ENCODE data around the gene IL3. TPM values are rescaled to one million over a fixed set of nuclear protein-coding genes. Genes with fewer than 3 reads are reported as not detected.
"Not testable (repeated sequence)": the region's sequence is repeated elsewhere in the genome, so short reads cannot be mapped to it uniquely, and the experiment has no call there.

The IL3 gene
- total RNA-seq, 4 donors from 2014 or later, result not detected

GRCh38 chr5:132103332-132103951 lies 43.0 kb downstream of the IL3 start:
- intact Hi-C loops (cut with DNase I; ENCODE audit: low total_unique reads), result no loop called here
- ATAC-seq (peak; percentile 56 to 72), DNase-seq (peak; percentile 33 to 60)
- in situ Hi-C loops (cut with MboI; ENCODE audit: low sequenced_read_pairs in 4 of 4), result no loop called here
- H3K27ac ChIP-seq, result peak overlapping the region in 1 of 4 donors; percentile 18
- H3K4me1 ChIP-seq, result peaks cover 0 to 3% of the 10 kb centered on the region in 2 donors
- TF ChIP-seq POLR2A (IDR thresholded peaks at IDR 0.05), result no peak
- TF ChIP-seq, protein P1, sequence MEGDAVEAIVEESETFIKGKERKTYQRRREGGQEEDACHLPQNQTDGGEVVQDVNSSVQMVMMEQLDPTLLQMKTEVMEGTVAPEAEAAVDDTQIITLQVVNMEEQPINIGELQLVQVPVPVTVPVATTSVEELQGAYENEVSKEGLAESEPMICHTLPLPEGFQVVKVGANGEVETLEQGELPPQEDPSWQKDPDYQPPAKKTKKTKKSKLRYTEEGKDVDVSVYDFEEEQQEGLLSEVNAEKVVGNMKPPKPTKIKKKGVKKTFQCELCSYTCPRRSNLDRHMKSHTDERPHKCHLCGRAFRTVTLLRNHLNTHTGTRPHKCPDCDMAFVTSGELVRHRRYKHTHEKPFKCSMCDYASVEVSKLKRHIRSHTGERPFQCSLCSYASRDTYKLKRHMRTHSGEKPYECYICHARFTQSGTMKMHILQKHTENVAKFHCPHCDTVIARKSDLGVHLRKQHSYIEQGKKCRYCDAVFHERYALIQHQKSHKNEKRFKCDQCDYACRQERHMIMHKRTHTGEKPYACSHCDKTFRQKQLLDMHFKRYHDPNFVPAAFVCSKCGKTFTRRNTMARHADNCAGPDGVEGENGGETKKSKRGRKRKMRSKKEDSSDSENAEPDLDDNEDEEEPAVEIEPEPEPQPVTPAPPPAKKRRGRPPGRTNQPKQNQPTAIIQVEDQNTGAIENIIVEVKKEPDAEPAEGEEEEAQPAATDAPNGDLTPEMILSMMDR (IDR thresholded peaks at IDR 0.05 in 4 of 5, conservative IDR thresholded peaks at IDR 0.05 in 1 of 5), result no peak
- no peak overlapping the region for H3K4me3 ChIP-seq
- no peaks in the 10 kb centered on the region for H3K27me3 ChIP-seq
- no peaks in the 10 kb centered on the region for H3K36me3 ChIP-seq
- no peaks in the 10 kb centered on the region for H3K9me3 ChIP-seq

DNA sequence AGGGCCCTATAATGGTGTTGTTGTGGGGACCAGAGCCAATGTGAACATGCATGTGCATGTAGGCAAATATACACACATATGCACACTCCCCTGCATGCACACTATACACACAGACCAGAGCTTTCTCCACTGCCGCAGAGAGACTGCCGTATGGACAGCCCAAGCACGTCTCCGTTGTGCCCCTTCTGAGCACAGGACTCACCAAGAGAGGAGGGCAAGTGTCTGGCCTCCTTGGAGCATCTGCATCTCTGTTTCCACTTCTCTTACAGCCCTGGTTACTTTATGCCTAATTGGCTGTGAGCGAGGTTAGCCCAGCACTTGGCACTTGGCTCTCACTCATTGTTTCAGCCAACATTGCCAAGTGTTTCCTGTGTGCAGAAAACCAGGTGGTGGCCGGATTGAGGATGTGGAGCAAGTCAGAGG lies 43.5 kb downstream of the IL3 start:
- intact Hi-C loops (cut with DNase I; ENCODE audit: low total_unique reads), result no loop called here
- no peak overlapping the region for H3K27ac ChIP-seq

GRCh38 chr5:132104556-132104955 lies 44.1 kb downstream of the IL3 start:
- no peak overlapping the region for H3K4me3 ChIP-seq
- ATAC-seq, result no peak
- no peaks in the 10 kb centered on the region for H3K9me3 ChIP-seq
- peaks cover 0 to 3% of the 10 kb centered on the region in 2 donors for H3K4me1 ChIP-seq
- H3K27ac ChIP-seq, result no peak overlapping the region
- no peak for DNase-seq
- TF ChIP-seq POLR2A (IDR thresholded peaks at IDR 0.05), result no peak
- TF ChIP-seq, protein P1 (IDR thresholded peaks at IDR 0.05 in 4 of 5, conservative IDR thresholded peaks at IDR 0.05 in 1 of 5), result no peak
- intact Hi-C loops (cut with DNase I; ENCODE audit: low total_unique reads) (no loop called here), in situ Hi-C loops (cut with MboI; ENCODE audit: low sequenced_read_pairs in 4 of 4) (no loop called here)
- H3K27me3 ChIP-seq, result no peaks in the 10 kb centered on the region
- H3K36me3 ChIP-seq, result no peaks in the 10 kb centered on the region

More for the DNA sequence above, 43.5 kb downstream of the IL3 start:
- H3K4me3 ChIP-seq, result no peak overlapping the region
- DNase-seq, result no peak
- no peak for ATAC-seq
- H3K4me1 ChIP-seq, result peaks cover 0 to 3% of the 10 kb centered on the region in 2 donors
- H3K9me3 ChIP-seq, result no peaks in the 10 kb centered on the region
- H3K36me3 ChIP-seq, result no peaks in the 10 kb centered on the region
- no peaks in the 10 kb centered on the region for H3K27me3 ChIP-seq
- in situ Hi-C loops (cut with MboI; ENCODE audit: low sequenced_read_pairs in 4 of 4), result no loop called here
- TF ChIP-seq POLR2A (IDR thresholded peaks at IDR 0.05), result no peak
- TF ChIP-seq, protein P1 (IDR thresholded peaks at IDR 0.05 in 4 of 5, conservative IDR thresholded peaks at IDR 0.05 in 1 of 5), result no peak

DNA sequence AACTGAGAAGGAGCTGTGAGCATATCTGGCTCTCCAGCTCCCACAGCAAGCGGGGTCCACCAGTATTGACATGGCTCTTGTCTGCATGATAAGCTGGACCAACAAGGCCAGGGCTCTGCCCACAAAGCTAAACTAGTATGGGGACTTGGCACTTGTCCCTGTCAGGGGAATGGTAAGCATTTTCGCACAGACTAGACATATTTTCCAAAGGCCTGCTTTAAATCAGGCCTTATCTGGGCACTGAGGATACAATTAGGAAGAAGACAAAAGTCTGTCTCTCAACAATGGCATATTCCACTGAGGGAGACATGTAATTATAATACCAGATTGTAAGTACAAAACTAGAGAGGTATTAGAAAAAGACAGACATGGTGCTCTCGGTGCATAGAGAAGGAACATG lies 45.2 kb downstream of the IL3 start:
- DNase-seq (no peak), ATAC-seq (no peak)
- in situ Hi-C loops (cut with MboI; ENCODE audit: low sequenced_read_pairs in 4 of 4) (no loop called here), intact Hi-C loops (cut with DNase I; ENCODE audit: low total_unique reads) (no loop called here)
- Histone ChIP-seq H3K4me1 (peaks cover 0 to 3% of the 10 kb centered on the region in 2 donors), H3K9me3 (no peaks in the 10 kb centered on the region), H3K27me3 (no peaks in the 10 kb centered on the region), H3K36me3 (no peaks in the 10 kb centered on the region), H3K27ac (no peak overlapping the region), H3K4me3 (no peak overlapping the region)
- TF ChIP-seq POLR2A (IDR thresholded peaks at IDR 0.05), result no peak

GRCh38 chr5:132108495-132108894 lies 48.0 kb downstream of the IL3 start:
- H3K36me3 ChIP-seq; in situ Hi-C loops (cut with MboI; ENCODE audit: low sequenced_read_pairs in 4 of 4); H3K4me3 ChIP-seq; H3K27ac ChIP-seq; H3K27me3 ChIP-seq; DNase-seq; ATAC-seq; H3K4me1 ChIP-seq; intact Hi-C loops (cut with DNase I; ENCODE audit: low total_unique reads); H3K9me3 ChIP-seq: not testable (repeated sequence)

GRCh38 chr5:132108957-132109356 lies 48.5 kb downstream of the IL3 start:
- H3K27me3 ChIP-seq; H3K27ac ChIP-seq; intact Hi-C loops (cut with DNase I; ENCODE audit: low total_unique reads); H3K4me3 ChIP-seq; H3K36me3 ChIP-seq; H3K9me3 ChIP-seq; in situ Hi-C loops (cut with MboI; ENCODE audit: low sequenced_read_pairs in 4 of 4); DNase-seq; ATAC-seq; H3K4me1 ChIP-seq: not testable (repeated sequence)

All from gastrocnemius medialis (tissue), 4 donors.